HCT116 (cell line): ENCODE measurements around the gene ZNF177. TPM values are rescaled to one million over a fixed set of nuclear protein-coding genes. Genes with fewer than 3 reads are reported as not detected.

Source experiments
- ATAC-seq: fragments of 200-7000 bp; cut with Tn5 transposase; 2 replicates; pipeline ENCODE4 v1.9.1; 2020; ENCODE audit warnings: mild to moderate bottlenecking, moderate library complexity
- BruUV-seq: library from RNA; stranded (reverse); fragments of 400-500 nt; replicated peaks from 2 replicates; lab custom pipeline; 2021; lab: Mats Ljungman, UMichigan
- CTCF ChIA-PET: fragments of 300-600 bp; sonication (Branson Sonifier 250); formaldehyde crosslinking; loops from one replicate; lab custom pipeline; 2021; ENCODE audit warnings: antibody characterized with exemption; lab: Charles Lee
- POLR2A ChIA-PET: fragments of 300-600, 350-600 bp; sonication (Branson Sonifier 250); formaldehyde crosslinking; loops from one replicate; lab custom pipeline; 2021; ENCODE audit warnings: antibody characterized with exemption; lab: Charles Lee
- RAD21 ChIA-PET, 2 experiments: fragments of 300-600 bp; sonication (Branson Sonifier 250); formaldehyde crosslinking; loops; one replicate each; lab custom pipeline; 2023; ENCODE audit warnings: low total read pairs in 2 of 2; ENCODE audit not compliant: uncharacterized antibody in 2 of 2, unreplicated experiment in 2 of 2, low non-redundant PET in 1 of 2; lab: Charles Lee
- DNase-seq: peaks from one replicate; pipeline ENCODE4 v3.0.0-alpha.2; 2010; ENCODE audit warnings: low read depth, low spot score
- H2AFZ ChIP-seq: fragments of 200-600 bp; shearing (Covaris generic), sonication (generic); 2 replicates; pipeline ENCODE4 v1.6.1; 2017; ENCODE audit warnings: low read depth, mixed run types, mixed read lengths, antibody characterized with exemption, low read length; ENCODE audit not compliant: poor library complexity, severe bottlenecking
- H3K27ac ChIP-seq: 2 replicates; pipeline ENCODE4 v1.5.1; 2012; ENCODE audit warnings: low read depth, low read length
- H3K27me3 ChIP-seq: fragments of 200-600 bp; sonication (generic); 2 replicates; pipeline ENCODE4 v1.6.1; 2016; ENCODE audit warnings: mixed run types, low read length, mixed read lengths; ENCODE audit not compliant: insufficient read depth
- H3K36me3 ChIP-seq, 2 experiments: fragments of 200-500 bp in 1 of 2; fragments of 200-600 bp in 1 of 2; sonication (Bioruptor generic) in 1 of 2; sonication (generic) in 1 of 2; 2 replicates each; pipeline versions ENCODE4 v1.5.1 to v1.6.1; 2014 to 2016; ENCODE audit warnings: low read length in 2 of 2, inconsistent platforms in 1 of 2, mixed read lengths in 1 of 2, mixed run types in 1 of 2; ENCODE audit not compliant: insufficient read depth in 2 of 2, control insufficient read depth in 1 of 2
- H3K4me1 ChIP-seq, 2 experiments: fragments of 200-600 bp in 1 of 2; sonication (generic) in 1 of 2; 2 replicates each; pipeline versions ENCODE4 v1.5.1 to v1.6.1; 2012 to 2017; ENCODE audit warnings: low read length in 2 of 2, inconsistent platforms in 1 of 2, mild to moderate bottlenecking in 1 of 2, mixed read lengths in 1 of 2, mixed run types in 1 of 2, moderate library complexity in 1 of 2; ENCODE audit not compliant: insufficient read depth in 2 of 2, control insufficient read depth in 1 of 2
- H3K4me2 ChIP-seq: fragments of 200-600 bp; sonication (generic); 2 replicates; pipeline ENCODE4 v1.6.1; 2017; ENCODE audit warnings: mixed run types, low read length, mixed read lengths
- H3K4me3 ChIP-seq, 2 experiments: fragments of 200-600 bp in 1 of 2; sonication (generic) in 1 of 2; replicated peaks in 1 of 2; 2 replicates each; pipeline ENCODE4 v1.5.1; 2011 to 2016; ENCODE audit warnings: low read length in 2 of 2, control low read depth in 1 of 2, low read depth in 1 of 2, mild to moderate bottlenecking in 1 of 2, mixed read lengths in 1 of 2, mixed run types in 1 of 2
- H3K79me2 ChIP-seq: fragments of 200-600 bp; sonication (generic); 2 replicates; pipeline ENCODE4 v1.6.1; 2017; ENCODE audit warnings: mild to moderate bottlenecking, mixed run types, low read length, moderate library complexity, mixed read lengths; ENCODE audit not compliant: insufficient read depth
- H3K9ac ChIP-seq: fragments of 200-600 bp; sonication (generic); 2 replicates; pipeline ENCODE4 v1.6.1; 2016; ENCODE audit warnings: low read length, mixed read lengths
- H3K9me2 ChIP-seq: fragments of 200-600 bp; sonication (generic), shearing (Covaris generic); 2 replicates; pipeline ENCODE4 v1.6.1; 2017; ENCODE audit warnings: mixed run types, mild to moderate bottlenecking, moderate library complexity; ENCODE audit not compliant: insufficient read depth
- H3K9me3 ChIP-seq, 2 experiments: fragments of 200-500 bp in 1 of 2; fragments of 200-600 bp in 1 of 2; sonication (Bioruptor generic) in 1 of 2; sonication (generic) in 1 of 2; 2 replicates each; pipeline ENCODE4 v1.6.1; 2014 to 2017; ENCODE audit warnings: low read length in 2 of 2, mixed read lengths in 2 of 2, inconsistent platforms in 1 of 2, low read depth in 1 of 2, mild to moderate bottlenecking in 1 of 2, mixed run types in 1 of 2, moderate library complexity in 1 of 2; ENCODE audit not compliant: control insufficient read depth in 1 of 2, insufficient read depth in 1 of 2
- H4K20me1 ChIP-seq: fragments of 200-600 bp; sonication (generic), shearing (Covaris generic); 2 replicates; pipeline ENCODE4 v1.6.1; 2017; ENCODE audit warnings: mixed run types, mild to moderate bottlenecking, moderate library complexity; ENCODE audit not compliant: insufficient read depth
- CBX3 ChIP-seq: IDR thresholded peaks from 2 replicates; pipeline ENCODE4 v1.6.1; 2012; ENCODE audit warnings: low read depth
- EGR1 ChIP-seq: IDR thresholded peaks from 2 replicates; pipeline ENCODE4 v1.6.1; 2012; ENCODE audit warnings: low read depth
- ELF1 ChIP-seq: IDR thresholded peaks from 2 replicates; pipeline ENCODE4 v1.6.1; 2012; ENCODE audit warnings: low read depth, borderline replicate concordance
- EZH2phosphoT487 ChIP-seq: fragments of 200-600 bp; IDR thresholded peaks from 2 replicates; pipeline ENCODE4 v1.6.1; 2018; ENCODE audit warnings: antibody characterized with exemption, borderline replicate concordance
- POLR2A ChIP-seq: IDR thresholded peaks from 2 replicates; pipeline ENCODE4 v1.7.0; 2011; ENCODE audit warnings: borderline replicate concordance; ENCODE audit not compliant: insufficient read depth, insufficient read length; ENCODE audit errors: extremely low read depth
- RAD21 ChIP-seq: IDR thresholded peaks from 2 replicates; pipeline ENCODE4 v1.6.1; 2012; ENCODE audit warnings: low read depth, mild to moderate bottlenecking
- SP1 ChIP-seq: IDR thresholded peaks from 2 replicates; pipeline ENCODE4 v1.6.1; 2012; ENCODE audit warnings: low read depth
- SRF ChIP-seq: IDR thresholded peaks from 2 replicates; pipeline ENCODE4 v1.6.1; 2012; ENCODE audit warnings: low read depth
- YY1 ChIP-seq: IDR thresholded peaks from 2 replicates; pipeline ENCODE4 v1.6.1; 2011; ENCODE audit warnings: low read length, low read depth, moderate library complexity, mild to moderate bottlenecking; ENCODE audit not compliant: insufficient replicate concordance; ENCODE audit errors: extremely low read depth
- ZFX ChIP-seq: fragments of 450-650 bp; IDR thresholded peaks from 2 replicates; pipeline ENCODE4 v1.6.1; 2017
- intact Hi-C: fragments of 100-400 bp; cut with micrococcal nuclease; formaldehyde crosslinking; loops from 2 replicates; pipeline ENCODE4 v1.10.0; 2022
- total RNA-seq: library from RNA; stranded (reverse); gene quantifications from one replicate; pipeline ENCODE4 v1.2.1, GENCODE V29; 2021; ENCODE audit not compliant: unreplicated experiment
- TF ChIP-seq, protein P1 (sequence below): IDR thresholded peaks from 2 replicates; pipeline ENCODE4 v1.6.1; 2012
- TF ChIP-seq, protein P2 (sequence below): IDR thresholded peaks from 2 replicates; pipeline ENCODE4 v1.6.1; 2011; ENCODE audit warnings: mild to moderate bottlenecking, low read length, moderate library complexity; ENCODE audit not compliant: insufficient replicate concordance; ENCODE audit errors: extremely low read depth
- TF ChIP-seq, protein P3 (sequence below), 3 experiments: fragments of 200-600 bp in 1 of 3; sonication (generic) in 1 of 3; IDR thresholded peaks in 2 of 3; conservative IDR thresholded peaks in 1 of 3; 2 replicates each; pipeline ENCODE4 v1.5.1; 2012 to 2017; ENCODE audit warnings: low read depth in 2 of 3, low read length in 2 of 3, antibody characterized with exemption in 1 of 3, borderline replicate concordance in 1 of 3, control low read depth in 1 of 3, mild to moderate bottlenecking in 1 of 3, mixed read lengths in 1 of 3, mixed run types in 1 of 3, moderate library complexity in 1 of 3; ENCODE audit not compliant: insufficient read depth in 1 of 3

ZNF177 gene
- total RNA-seq, 1 experiment from 2014 or later: 1.2 TPM

DNA sequence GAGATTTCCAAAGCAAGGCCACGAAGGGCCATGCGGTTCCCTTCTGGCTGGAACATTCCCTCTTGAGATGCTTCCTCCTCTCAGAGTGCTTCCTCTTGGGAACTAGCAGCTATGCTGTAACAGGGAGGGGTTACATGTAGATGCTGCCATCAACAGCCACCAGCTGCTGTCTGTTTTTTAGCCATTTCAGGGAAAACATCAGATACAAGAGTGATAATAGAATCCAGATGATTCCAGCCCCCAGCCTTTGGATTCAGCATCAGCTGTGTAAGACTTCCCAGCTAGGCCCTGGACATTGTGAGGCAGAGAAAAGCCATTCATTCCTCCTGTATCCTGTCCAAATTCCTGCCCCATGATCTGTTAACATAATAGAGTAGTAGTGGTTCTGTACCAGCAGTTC is 8.2 kb upstream of the ZNF177 start:
- ChIA-PET POLR2A (no interaction called here), CTCF (no interaction called here), RAD21 (no interaction called here)
- no peaks in the 10 kb centered on the region for H3K27me3 ChIP-seq
- no peaks in the 10 kb centered on the region for H3K9me2 ChIP-seq
- BruUV-seq: no TSS peak
- H3K4me3 ChIP-seq: no peak overlapping the region
- H3K27ac ChIP-seq: no peak overlapping the region
- no peaks in the 10 kb centered on the region for H3K36me3 ChIP-seq
- no peaks in the 10 kb centered on the region for H3K79me2 ChIP-seq
- no peak overlapping the region for H3K4me2 ChIP-seq
- DNase-seq (no peak), ATAC-seq (no peak)
- no peak overlapping the region for H3K9ac ChIP-seq
- H3K4me1 ChIP-seq: no peaks in the 10 kb centered on the region
- no peaks in the 10 kb centered on the region for H4K20me1 ChIP-seq
- TF ChIP-seq, protein P1, sequence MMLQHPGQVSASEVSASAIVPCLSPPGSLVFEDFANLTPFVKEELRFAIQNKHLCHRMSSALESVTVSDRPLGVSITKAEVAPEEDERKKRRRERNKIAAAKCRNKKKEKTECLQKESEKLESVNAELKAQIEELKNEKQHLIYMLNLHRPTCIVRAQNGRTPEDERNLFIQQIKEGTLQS: no peak
- peaks cover 10 to 13% of the 10 kb centered on the region in 2 experiments; a peak in 2 of 4 replicates for H3K9me3 ChIP-seq
- H2AFZ ChIP-seq: no peak overlapping the region
- intact Hi-C loops: no loop called here

DNA sequence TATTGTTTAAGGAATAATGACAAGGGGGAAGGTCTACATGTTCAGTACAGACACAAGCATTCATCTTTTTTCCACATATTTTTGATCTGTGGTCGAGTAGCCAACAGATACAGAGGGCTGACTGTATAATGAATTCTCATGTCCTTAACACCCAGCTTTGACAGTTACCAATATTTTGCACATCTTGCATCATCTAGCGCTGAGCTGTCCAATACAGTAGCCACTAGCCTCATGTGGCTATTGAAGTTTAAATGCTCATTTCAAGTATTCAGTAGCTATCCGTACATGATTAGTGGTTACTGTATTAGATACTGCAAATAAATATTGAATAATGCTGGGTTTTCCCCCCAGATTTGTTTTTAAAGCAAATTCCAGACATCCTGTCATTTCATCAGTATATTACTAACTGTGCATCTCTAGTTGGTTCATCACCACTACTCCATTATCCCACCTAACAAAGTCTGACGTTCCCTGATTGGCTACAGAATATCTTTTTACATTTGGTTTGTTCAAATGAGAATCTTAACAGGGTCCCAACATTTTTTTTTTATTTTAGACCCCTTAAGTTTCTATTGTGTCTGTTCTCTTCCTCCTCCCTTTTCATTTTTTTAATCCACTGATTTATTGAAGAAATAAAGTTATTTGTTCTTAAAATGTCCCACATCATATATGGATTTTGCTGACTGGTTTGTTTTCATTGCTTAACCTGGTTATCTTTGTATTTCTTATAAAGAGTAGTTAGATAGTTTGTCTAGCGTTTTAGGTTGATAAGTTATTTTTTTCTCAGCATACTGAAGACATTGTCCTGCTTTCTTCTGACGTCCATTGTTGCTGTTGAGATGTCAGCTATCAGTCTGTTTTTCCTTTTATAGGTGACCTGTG is 8.2 kb downstream of the ZNF177 start:
- TF ChIP-seq RAD21 (no peak), EGR1 (no peak), ELF1 (no peak), SP1 (no peak), POLR2A (no peak), SRF (no peak), YY1 (no peak), ZFX (no peak), CBX3 (no peak), EZH2phosphoT487 (no peak)
- TF ChIP-seq, protein P2, sequence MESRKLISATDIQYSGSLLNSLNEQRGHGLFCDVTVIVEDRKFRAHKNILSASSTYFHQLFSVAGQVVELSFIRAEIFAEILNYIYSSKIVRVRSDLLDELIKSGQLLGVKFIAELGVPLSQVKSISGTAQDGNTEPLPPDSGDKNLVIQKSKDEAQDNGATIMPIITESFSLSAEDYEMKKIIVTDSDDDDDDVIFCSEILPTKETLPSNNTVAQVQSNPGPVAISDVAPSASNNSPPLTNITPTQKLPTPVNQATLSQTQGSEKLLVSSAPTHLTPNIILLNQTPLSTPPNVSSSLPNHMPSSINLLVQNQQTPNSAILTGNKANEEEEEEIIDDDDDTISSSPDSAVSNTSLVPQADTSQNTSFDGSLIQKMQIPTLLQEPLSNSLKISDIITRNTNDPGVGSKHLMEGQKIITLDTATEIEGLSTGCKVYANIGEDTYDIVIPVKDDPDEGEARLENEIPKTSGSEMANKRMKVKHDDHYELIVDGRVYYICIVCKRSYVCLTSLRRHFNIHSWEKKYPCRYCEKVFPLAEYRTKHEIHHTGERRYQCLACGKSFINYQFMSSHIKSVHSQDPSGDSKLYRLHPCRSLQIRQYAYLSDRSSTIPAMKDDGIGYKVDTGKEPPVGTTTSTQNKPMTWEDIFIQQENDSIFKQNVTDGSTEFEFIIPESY: no peak
- TF ChIP-seq, protein P3, sequence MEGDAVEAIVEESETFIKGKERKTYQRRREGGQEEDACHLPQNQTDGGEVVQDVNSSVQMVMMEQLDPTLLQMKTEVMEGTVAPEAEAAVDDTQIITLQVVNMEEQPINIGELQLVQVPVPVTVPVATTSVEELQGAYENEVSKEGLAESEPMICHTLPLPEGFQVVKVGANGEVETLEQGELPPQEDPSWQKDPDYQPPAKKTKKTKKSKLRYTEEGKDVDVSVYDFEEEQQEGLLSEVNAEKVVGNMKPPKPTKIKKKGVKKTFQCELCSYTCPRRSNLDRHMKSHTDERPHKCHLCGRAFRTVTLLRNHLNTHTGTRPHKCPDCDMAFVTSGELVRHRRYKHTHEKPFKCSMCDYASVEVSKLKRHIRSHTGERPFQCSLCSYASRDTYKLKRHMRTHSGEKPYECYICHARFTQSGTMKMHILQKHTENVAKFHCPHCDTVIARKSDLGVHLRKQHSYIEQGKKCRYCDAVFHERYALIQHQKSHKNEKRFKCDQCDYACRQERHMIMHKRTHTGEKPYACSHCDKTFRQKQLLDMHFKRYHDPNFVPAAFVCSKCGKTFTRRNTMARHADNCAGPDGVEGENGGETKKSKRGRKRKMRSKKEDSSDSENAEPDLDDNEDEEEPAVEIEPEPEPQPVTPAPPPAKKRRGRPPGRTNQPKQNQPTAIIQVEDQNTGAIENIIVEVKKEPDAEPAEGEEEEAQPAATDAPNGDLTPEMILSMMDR (IDR thresholded peaks at IDR 0.05 in 2 of 3, conservative IDR thresholded peaks at IDR 0.05 in 1 of 3; ENCODE audit: borderline replicate concordance in 1 of 3, insufficient read depth in 1 of 3, low read depth in 2 of 3, low read length in 2 of 3): no peak
- intact Hi-C loops: no loop called here
- Histone ChIP-seq H3K9me3 (peaks cover 3 to 9% of the 10 kb centered on the region in 2 experiments; a peak in 2 of 4 replicates), H4K20me1 (no peaks in the 10 kb centered on the region), H3K9me2 (no peaks in the 10 kb centered on the region), H2AFZ (no peak overlapping the region), H3K4me1 (no peaks in the 10 kb centered on the region), H3K79me2 (no peaks in the 10 kb centered on the region), H3K9ac (no peak overlapping the region), H3K4me3 (no peak overlapping the region), H3K36me3 (no peaks in the 10 kb centered on the region), H3K27me3 (no peaks in the 10 kb centered on the region), H3K27ac (no peak overlapping the region), H3K4me2 (no peak overlapping the region)
- ChIA-PET POLR2A (no interaction called here), RAD21 (no interaction called here), CTCF (no interaction called here)
- DNase-seq (no peak), ATAC-seq (no peak)
- no TSS peak for BruUV-seq
